SK-N-SH treated with all-trans-retinoic acid at 6 μM for 48 hours (cell line): Measurements from ENCODE around the gene ASB18.

Experiments
- ARNTL ChIP-seq: fragments of 450-650 bp; formaldehyde crosslinking; IDR thresholded peaks from 2 replicates; pipeline ENCODE4 v1.5.0; 2020; ENCODE audit warnings: low read depth, mild to moderate bottlenecking, moderate library complexity, borderline replicate concordance
- PATZ1 ChIP-seq: fragments of 250-450 bp; sonication (Bioruptor Pico); IDR thresholded peaks from 2 replicates; pipeline ENCODE4 v1.8.0; 2020; ENCODE audit warnings: mild to moderate bottlenecking, moderate library complexity, borderline replicate concordance
- SNAI2 ChIP-seq: fragments of 250-450 bp; sonication (Bioruptor Pico); IDR thresholded peaks from 2 replicates; pipeline ENCODE4 v1.5.0; 2020; ENCODE audit warnings: mild to moderate bottlenecking, moderate library complexity
- ZFP3 ChIP-seq: fragments of 250-450 bp; sonication (Bioruptor Pico); IDR thresholded peaks from 2 replicates; pipeline ENCODE4 v1.5.0; 2020; ENCODE audit warnings: mild to moderate bottlenecking, moderate library complexity
- ZNF565 ChIP-seq: fragments of 450-650 bp; formaldehyde crosslinking; conservative IDR thresholded peaks from 2 replicates; pipeline ENCODE4 v1.5.0; 2020; ENCODE audit warnings: low read depth, mild to moderate bottlenecking, moderate library complexity

- no peak for TF ChIP-seq ZFP3
- no peak for TF ChIP-seq PATZ1 (CRISPR knock-in tag)
- no peak for TF ChIP-seq ARNTL (CRISPR knock-in tag)
- no peak for TF ChIP-seq SNAI2 (CRISPR knock-in tag)
- no peak for TF ChIP-seq ZNF565 (CRISPR knock-in tag)
Measured at GRCh38 chr2:236250286-236250685, 13.9 kb downstream of the ASB18 start.
